NCI-H460 (cell line): ENCODE data around the gene KNDC1. TPM values are rescaled to one million over a fixed set of nuclear protein-coding genes. Genes with fewer than 3 reads are reported as not detected.
"Not testable (repeated sequence)": the region's sequence is repeated elsewhere in the genome, so short reads cannot be mapped to it uniquely, and the experiment has no call there.

ENCODE experiments used
- DNase-seq: peaks from one replicate; pipeline ENCODE4 v3.0.0-alpha.2; 2016; ENCODE audit warnings: low read depth; ENCODE audit errors: extremely low read depth
- total RNA-seq: library from RNA; depleted of rRNA; stranded (reverse); fragments of >200 nt; shearing (Covaris generic); gene quantifications from 2 replicates; pipeline ENCODE4 v1.2.3, GENCODE V29; 2014

Gene KNDC1
- total RNA-seq, 1 experiment from 2014 or later: 1.1 TPM

GRCh38 chr10:133139551-133140065 is 20.4 kb upstream of the KNDC1 start:
- DNase-seq: no peak

DNA sequence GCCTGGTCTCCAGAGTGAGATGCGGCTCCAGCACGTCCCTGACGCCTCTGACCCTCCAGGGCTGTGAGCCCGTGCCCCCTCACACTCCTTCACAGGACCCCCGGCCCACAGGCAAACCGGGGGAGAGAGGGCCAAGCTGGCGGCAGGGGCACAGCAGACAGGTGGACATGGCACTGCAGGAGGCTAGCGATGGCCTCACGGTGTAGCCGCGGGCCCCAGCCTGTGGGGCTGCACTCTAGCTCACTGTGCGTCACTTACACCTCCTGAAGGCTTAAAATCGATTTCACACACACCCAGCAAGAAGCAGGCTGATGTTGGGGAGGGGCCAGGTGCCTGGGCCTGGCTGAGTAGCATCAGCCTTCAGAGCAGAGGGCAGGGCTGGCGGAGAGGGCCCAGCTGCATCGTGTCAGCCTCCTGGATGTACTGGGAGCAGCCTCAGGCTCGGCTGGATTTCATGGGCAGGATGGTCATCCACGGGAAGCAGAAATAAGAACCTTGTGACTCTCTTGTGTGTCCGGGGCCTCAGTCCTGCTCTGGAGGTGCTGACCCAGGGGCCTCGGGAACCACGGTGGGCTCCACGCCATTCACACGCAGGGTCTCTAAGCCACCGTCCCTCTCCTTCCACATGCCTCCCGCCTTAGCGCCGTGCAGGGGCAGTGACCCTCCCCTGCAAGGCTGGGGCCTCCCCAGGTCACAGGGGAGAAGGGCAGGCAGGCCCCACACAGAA is 19.4 kb upstream of the KNDC1 start:
- DNase-seq: no peak

DNA sequence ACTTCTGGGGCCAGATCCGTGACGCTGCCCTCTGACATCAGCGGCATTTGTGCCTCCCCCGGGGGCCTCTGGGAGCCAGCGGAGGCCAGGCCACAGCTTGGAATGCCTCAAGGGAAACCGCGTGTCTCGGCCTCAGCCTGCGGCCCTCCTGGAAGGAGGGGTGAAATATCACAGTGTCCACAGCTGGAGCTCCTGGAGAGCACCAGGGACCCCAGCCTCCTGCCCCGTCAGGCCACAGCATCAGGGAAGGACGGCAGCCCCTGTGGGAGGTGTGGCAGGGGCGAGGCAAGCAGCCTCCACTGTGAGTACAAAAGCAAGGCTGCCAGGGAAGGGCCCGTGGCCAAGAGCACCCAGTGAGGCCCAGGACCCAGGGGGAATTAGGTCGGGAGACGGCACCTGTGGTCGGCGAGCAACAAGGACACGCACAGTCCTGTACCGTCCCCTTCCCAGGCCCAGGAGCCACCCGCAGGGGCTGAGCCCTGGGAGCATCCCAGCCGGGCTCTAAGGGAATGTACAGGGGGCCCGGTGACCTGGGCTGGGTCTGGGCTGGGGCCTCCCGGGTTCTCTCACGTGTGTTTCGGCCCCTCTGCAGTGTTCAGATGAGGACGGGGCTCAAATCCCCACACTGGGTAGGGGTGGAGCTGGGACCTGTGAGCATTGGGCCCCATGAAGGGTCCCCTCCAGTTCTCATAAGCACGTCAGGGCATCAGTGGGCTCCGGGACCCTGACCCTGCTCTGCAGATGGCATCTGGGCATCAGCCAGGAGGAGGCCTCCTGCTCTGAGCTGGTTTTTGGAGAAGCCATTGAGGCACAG is 18.7 kb upstream of the KNDC1 start:
- no peak for DNase-seq

GRCh38 chr10:133141958-133142340 is 18.1 kb upstream of the KNDC1 start:
- DNase-seq: no peak

- no peak for DNase-seq
These were observed 17.4 kb upstream of the KNDC1 start for GRCh38 chr10:133142523-133143199.

GRCh38 chr10:133143200-133143533 is 16.9 kb upstream of the KNDC1 start:
- no peak for DNase-seq

GRCh38 chr10:133143546-133143945 is 16.5 kb upstream of the KNDC1 start:
- DNase-seq: no peak

GRCh38 chr10:133144771-133145170 is 15.2 kb upstream of the KNDC1 start:
- no peak for DNase-seq

- no peak for DNase-seq
These were observed 9.8 kb upstream of the KNDC1 start for GRCh38 chr10:133150226-133150625.

- DNase-seq: no peak
These were observed 9.4 kb upstream of the KNDC1 start for GRCh38 chr10:133150656-133151055.

DNA sequence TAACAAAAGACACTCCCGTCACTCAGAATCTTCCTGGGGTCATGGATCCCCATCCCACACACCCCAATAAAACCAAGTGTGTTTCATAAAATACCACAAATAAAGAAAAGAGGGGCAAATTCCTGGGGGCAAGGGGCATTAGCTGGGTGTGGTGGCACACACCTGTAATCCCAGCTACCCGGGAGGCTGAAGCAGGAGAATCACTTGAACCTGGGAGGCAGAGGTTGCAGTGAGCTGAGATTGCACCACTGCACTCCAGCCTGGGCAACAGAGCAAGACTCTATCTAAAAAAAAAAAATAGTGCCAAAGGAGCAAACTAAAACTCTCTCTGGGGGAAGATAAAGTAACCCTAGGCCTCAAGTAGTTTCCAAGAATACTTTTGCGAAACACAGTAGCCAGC is 8.9 kb upstream of the KNDC1 start:
- DNase-seq: not testable (repeated sequence)

- no peak for DNase-seq
These were observed 8.5 kb upstream of the KNDC1 start for GRCh38 chr10:133151543-133151972.

DNA sequence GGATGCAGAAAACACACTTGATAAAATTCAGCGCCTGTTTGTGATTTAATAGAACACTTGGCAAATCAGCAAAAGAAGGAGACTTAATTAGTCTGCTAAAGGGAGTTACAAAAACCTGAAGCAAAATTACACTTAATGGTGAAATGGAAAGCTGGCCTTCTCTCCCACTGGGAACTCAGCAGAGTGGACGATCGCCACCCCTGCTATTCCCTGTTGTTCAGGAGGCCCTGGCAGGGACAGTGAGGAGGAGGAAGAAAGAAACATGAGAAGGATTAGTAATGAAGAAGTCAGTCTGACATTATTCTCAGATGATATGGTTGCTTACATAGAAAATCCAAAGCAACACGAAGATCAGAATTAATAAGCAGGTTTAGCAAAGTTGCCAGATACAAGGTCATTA is 5.6 kb upstream of the KNDC1 start:
- no peak for DNase-seq

- DNase-seq: no peak
These were observed 4.8 kb upstream of the KNDC1 start for GRCh38 chr10:133154996-133155778.

GRCh38 chr10:133156674-133157579 is 3.1 kb upstream of the KNDC1 start:
- DNase-seq: no peak

DNA sequence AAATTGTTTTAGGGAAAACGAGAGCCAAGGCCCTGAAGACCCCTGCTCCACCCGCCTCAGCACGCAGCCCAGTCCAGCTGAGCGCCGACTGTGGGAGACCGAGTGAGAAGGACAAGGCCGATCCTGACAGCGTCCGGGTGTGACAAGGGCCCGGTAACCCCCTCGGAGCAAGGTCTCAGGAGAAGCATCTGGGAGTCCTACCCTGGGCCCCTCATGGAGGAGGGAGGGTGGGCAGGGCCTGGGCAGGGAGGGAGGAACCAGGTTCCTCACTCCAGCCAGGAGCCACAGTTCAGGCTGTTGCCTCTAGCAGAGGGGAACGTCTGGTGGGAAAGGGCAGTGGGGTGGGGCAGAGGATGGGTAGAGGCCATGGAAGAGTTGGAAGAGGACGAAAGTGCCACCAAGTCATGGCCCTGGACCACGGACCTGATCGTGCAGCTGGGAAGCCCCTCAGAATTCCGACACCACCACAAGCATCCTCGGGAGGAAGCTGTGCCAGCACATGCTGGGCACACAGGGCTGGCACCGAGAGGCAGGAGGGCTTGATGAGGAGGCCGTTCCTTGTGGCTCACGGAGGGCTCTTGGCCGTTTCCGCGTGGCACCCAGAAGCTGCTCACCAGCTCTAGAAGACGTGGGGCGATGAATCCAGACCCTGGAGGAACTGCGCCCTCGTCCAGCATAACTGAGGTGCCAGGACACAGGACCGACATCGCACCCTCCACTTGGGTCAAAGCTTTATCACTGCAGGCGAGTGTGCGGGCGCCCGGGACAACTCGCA is 2.2 kb upstream of the KNDC1 start:
- DNase-seq: no peak

- no peak for DNase-seq
These were observed 1.6 kb upstream of the KNDC1 start for GRCh38 chr10:133158437-133158755.

DNA sequence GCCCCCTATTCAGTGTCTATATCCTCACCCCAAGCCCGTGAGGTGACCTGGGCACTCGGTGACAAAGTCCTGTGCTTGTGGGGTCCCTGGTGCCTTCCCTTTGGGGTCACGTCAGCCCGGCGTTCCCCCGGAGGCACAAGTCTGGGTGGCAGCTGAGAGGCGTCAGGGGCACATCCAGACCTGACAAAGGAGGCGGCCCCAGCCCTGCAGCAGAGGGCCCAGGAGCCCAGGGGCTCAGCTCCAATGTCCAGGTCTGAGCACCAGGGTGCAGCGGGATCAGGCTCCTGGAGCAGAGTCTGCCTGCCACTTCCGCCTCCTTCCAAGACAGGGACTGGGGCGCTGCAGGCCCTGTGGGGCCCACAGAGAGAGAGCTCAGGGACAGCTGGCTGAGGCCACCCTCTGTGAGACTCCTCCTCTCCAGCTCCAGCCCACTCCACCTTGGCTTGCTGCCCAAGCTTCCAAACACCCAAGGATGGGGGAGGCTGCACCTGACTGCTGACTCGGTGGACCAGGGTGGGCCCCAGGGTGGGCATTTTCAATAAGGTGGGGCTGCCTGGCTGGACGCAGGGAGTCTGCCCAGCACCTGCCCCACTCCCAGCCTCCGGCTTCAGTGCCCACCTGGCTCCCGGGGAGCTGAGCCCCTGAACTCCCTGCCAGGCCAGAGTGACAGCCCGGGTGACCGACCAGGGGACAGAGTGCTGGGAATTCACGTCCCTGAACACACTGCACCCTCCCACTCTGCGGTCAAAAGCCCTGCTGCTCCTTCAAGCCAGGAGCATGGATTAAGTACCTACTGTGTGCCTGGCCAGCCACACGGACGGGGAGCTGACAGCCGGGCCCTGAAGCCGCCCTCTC is 1.0 kb upstream of the KNDC1 start:
- DNase-seq: no peak
